Endothelial cell (in vitro differentiated cells): ENCODE data around the gene MAP7D1. TPM values are rescaled to one million over a fixed set of nuclear protein-coding genes. Genes with fewer than 3 reads are reported as not detected.
A peak's percentile ranks its signal among the peaks of the same experiment; 100 is the strongest.

Experiments
- DNase-seq: peaks from one replicate; pipeline ENCODE4 v3.0.0; 2021; ENCODE audit warnings: low spot score
- H3K27ac Mint-ChIP-seq: one replicate; pipeline ENCODE4 v1.8.0; 2021; ENCODE audit warnings: mixed read lengths, inconsistent platforms; ENCODE audit not compliant: unreplicated experiment
- H3K27me3 Mint-ChIP-seq: one replicate; pipeline ENCODE4 v1.8.0; 2021; ENCODE audit warnings: mild to moderate bottlenecking, moderate library complexity, mixed read lengths, inconsistent platforms; ENCODE audit not compliant: unreplicated experiment
- H3K36me3 Mint-ChIP-seq: one replicate; pipeline ENCODE4 v1.8.0; 2021; ENCODE audit warnings: mild to moderate bottlenecking, low read depth, mixed read lengths, inconsistent platforms; ENCODE audit not compliant: unreplicated experiment
- H3K4me1 Mint-ChIP-seq: one replicate; pipeline ENCODE4 v1.8.0; 2021; ENCODE audit warnings: mild to moderate bottlenecking, mixed read lengths, inconsistent platforms; ENCODE audit not compliant: unreplicated experiment
- H3K4me3 Mint-ChIP-seq: one replicate; pipeline ENCODE4 v1.8.0; 2021; ENCODE audit warnings: mild to moderate bottlenecking, mixed read lengths, inconsistent platforms; ENCODE audit not compliant: unreplicated experiment
- H3K9me3 Mint-ChIP-seq: one replicate; pipeline ENCODE4 v1.8.0; 2021; ENCODE audit warnings: mixed read lengths, inconsistent platforms; ENCODE audit not compliant: unreplicated experiment
- CTCF ChIP-seq: fragments of 200-600 bp; sonication (generic); IDR thresholded peaks from one replicate; pipeline ENCODE4 v1.5.0; 2021; ENCODE audit warnings: antibody characterized with exemption; ENCODE audit not compliant: unreplicated experiment
- total RNA-seq: library from RNA; stranded (reverse); fragmentation: NEBNext Ultra II Directional; extraction: Animal tissue kit (Norgen Biotek cat#: 25700); gene quantifications from one replicate; pipeline ENCODE4 v1.2.1, GENCODE V29; 2021; ENCODE audit not compliant: unreplicated experiment

MAP7D1 gene
- total RNA-seq, 1 donor from 2014 or later = 189 TPM

- Mint-ChIP-seq H3K4me3 (peak overlapping the region; percentile 73), H3K27ac (peak overlapping the region; percentile 99), H3K27me3 (peaks cover 12% of the 10 kb centered on the region), H3K9me3 (no peaks in the 10 kb centered on the region), H3K36me3 (peaks cover 47% of the 10 kb centered on the region), H3K4me1 (peaks cover 55% of the 10 kb centered on the region)
- no peak for DNase-seq
- TF ChIP-seq CTCF = no peak
These were observed 6.8 kb downstream of the MAP7D1 start for GRCh38 chr1:36162680-36163239.

- no peak overlapping the region for H3K27ac Mint-ChIP-seq
- peaks cover 8% of the 10 kb centered on the region for H3K27me3 Mint-ChIP-seq
- no peak for DNase-seq
- H3K4me3 Mint-ChIP-seq = no peak overlapping the region
- H3K36me3 Mint-ChIP-seq = peaks cover 41% of the 10 kb centered on the region
- H3K9me3 Mint-ChIP-seq = no peaks in the 10 kb centered on the region
- no peak for TF ChIP-seq CTCF
- H3K4me1 Mint-ChIP-seq = peaks cover 51% of the 10 kb centered on the region
These were observed 7.5 kb downstream of the MAP7D1 start for GRCh38 chr1:36163426-36163825.

- Mint-ChIP-seq H3K27ac (no peak overlapping the region), H3K36me3 (peaks cover 37% of the 10 kb centered on the region), H3K4me3 (no peak overlapping the region), H3K9me3 (no peaks in the 10 kb centered on the region), H3K27me3 (peaks cover 6% of the 10 kb centered on the region), H3K4me1 (peaks cover 46% of the 10 kb centered on the region)
- no peak for TF ChIP-seq CTCF
- DNase-seq = no peak
These were observed 8.4 kb downstream of the MAP7D1 start for GRCh38 chr1:36164361-36164760.

- H3K4me3 Mint-ChIP-seq = no peak overlapping the region
- H3K4me1 Mint-ChIP-seq = peaks cover 38% of the 10 kb centered on the region
- TF ChIP-seq CTCF = no peak
- no peak for DNase-seq
- peaks cover 5% of the 10 kb centered on the region for H3K27me3 Mint-ChIP-seq
- H3K36me3 Mint-ChIP-seq = peaks cover 37% of the 10 kb centered on the region
- no peak overlapping the region for H3K27ac Mint-ChIP-seq
- no peaks in the 10 kb centered on the region for H3K9me3 Mint-ChIP-seq
These were observed 9.2 kb downstream of the MAP7D1 start for GRCh38 chr1:36165145-36165544.

- no peaks in the 10 kb centered on the region for H3K9me3 Mint-ChIP-seq
- DNase-seq = no peak
- peaks cover 31% of the 10 kb centered on the region for H3K4me1 Mint-ChIP-seq
- no peak overlapping the region for H3K4me3 Mint-ChIP-seq
- no peak for TF ChIP-seq CTCF
- no peak overlapping the region for H3K27ac Mint-ChIP-seq
- peaks cover 47% of the 10 kb centered on the region for H3K36me3 Mint-ChIP-seq
- H3K27me3 Mint-ChIP-seq = peaks cover 8% of the 10 kb centered on the region
These were observed 10.2 kb downstream of the MAP7D1 start for GRCh38 chr1:36166136-36166535.
